Ovary (tissue), 9 donors: ENCODE measurements around the gene CFAP92. TPM values are rescaled to one million over a fixed set of nuclear protein-coding genes. Genes with fewer than 3 reads are reported as not detected.

Experiments
- DNase-seq, 5 donors: peaks; one replicate each; pipeline ENCODE4 v3.0.0-alpha.2; 2019 to 2020
- H3K27ac ChIP-seq, 2 donors: fragments of 200-600 bp; one replicate each; pipeline versions ENCODE4 v1.5.1 to v1.8.0; 2019 to 2022
- H3K27me3 ChIP-seq: fragments of 200-600 bp; one replicate; pipeline ENCODE4 v1.8.0; 2022
- H3K36me3 ChIP-seq: fragments of 200-600 bp; sonication (generic); one replicate; pipeline ENCODE4 v1.5.1; 2019
- H3K4me1 ChIP-seq: one replicate; pipeline ENCODE4 v1.8.1; 2013; ENCODE audit warnings: mild to moderate bottlenecking, moderate library complexity; ENCODE audit not compliant: insufficient read depth
- H3K4me3 ChIP-seq: fragments of 200-600 bp; sonication (generic); one replicate; pipeline ENCODE4 v1.5.1; 2017
- H3K9me3 ChIP-seq, 2 donors: fragments of 200-600 bp in 1 of 2; sonication (generic) in 1 of 2; one replicate each; pipeline versions ENCODE4 v1.5.1 to v1.8.1; 2013 to 2019; ENCODE audit warnings: mild to moderate bottlenecking in 1 of 2, moderate library complexity in 1 of 2
- EP300 ChIP-seq: sonication (generic); formaldehyde crosslinking; IDR thresholded peaks from one replicate; pipeline ENCODE4 v1.6.1; 2017; ENCODE audit warnings: antibody characterized with exemption
- POLR2A ChIP-seq: fragments of 450-650 bp; IDR thresholded peaks from one replicate; pipeline ENCODE4 v1.6.1; 2017; ENCODE audit warnings: antibody characterized with exemption, mild to moderate bottlenecking, moderate library complexity
- WGBS, 3 donors: extraction: QIAGEN DNeasy Blood & Tissue Kit in 1 of 3; methylation state at CpG; one replicate each; pipeline versions ENCODE4 v1.1.5 to v1.1.7; 2013 to 2017; 5-methylcytosine and 5-hydroxymethylcytosine counted together
- intact Hi-C, 4 donors: fragments of 100-400 bp; cut with DNase I; formaldehyde crosslinking; loops; one replicate each; pipeline versions ENCODE4 v1.11.0 to v1.15.1; 2022 to 2023
- polyA plus RNA-seq, 2 donors: library from polyadenylated mRNA; stranded (reverse); fragments of 200-250 nt in 1 of 2; fragments of 350-450 nt in 1 of 2; fragmentation: Illumina TruSeq in 1 of 2; extraction: RNeasy Lipid Tissue Mini Kit (QIAGEN cat#74804) in 1 of 2; gene quantifications; one replicate each; pipeline ENCODE4 v1.2.3, GENCODE V29; 2013 to 2014
- total RNA-seq, 7 donors: library from RNA; depleted of rRNA in 2 of 7; stranded (reverse); fragments of >200 nt in 2 of 7; fragmentation: NEBNext Ultra II Directional in 3 of 7; extraction: Animal tissue kit (Norgen Biotek cat#: 25700) in 3 of 7; gene quantifications; one replicate each; pipeline versions ENCODE4 v1.1.0 to v1.2.4, GENCODE V29; 2016 to 2023
- TF ChIP-seq, protein P1 (sequence below), 3 donors: fragments of 450-650 bp in 2 of 3; fragments of 200-600 bp in 1 of 3; IDR thresholded peaks; one replicate each; pipeline versions ENCODE4 v1.5.1 to v1.8.0; 2016 to 2022; ENCODE audit warnings: antibody characterized with exemption in 3 of 3, mild to moderate bottlenecking in 1 of 3
- donor health status: DM: no; HTN: no; CAD: no; lungs with moderate emphysema.
- donor health status: DM: no; HTN: no; CAD: no.
- donor health status: Bipolar disorder and iron deficiency.
- donor health status: DM: yes; HTN: yes; CAD: no.
- donor health status: DM: no; HTN: no; CAD: no.
- donor health status: DM: yes; HTN: yes; CAD: no.

The CFAP92 gene
- total and polyA plus RNA-seq, 9 donors: 0.89 to 3.8 (median 1.5) TPM

DNA sequence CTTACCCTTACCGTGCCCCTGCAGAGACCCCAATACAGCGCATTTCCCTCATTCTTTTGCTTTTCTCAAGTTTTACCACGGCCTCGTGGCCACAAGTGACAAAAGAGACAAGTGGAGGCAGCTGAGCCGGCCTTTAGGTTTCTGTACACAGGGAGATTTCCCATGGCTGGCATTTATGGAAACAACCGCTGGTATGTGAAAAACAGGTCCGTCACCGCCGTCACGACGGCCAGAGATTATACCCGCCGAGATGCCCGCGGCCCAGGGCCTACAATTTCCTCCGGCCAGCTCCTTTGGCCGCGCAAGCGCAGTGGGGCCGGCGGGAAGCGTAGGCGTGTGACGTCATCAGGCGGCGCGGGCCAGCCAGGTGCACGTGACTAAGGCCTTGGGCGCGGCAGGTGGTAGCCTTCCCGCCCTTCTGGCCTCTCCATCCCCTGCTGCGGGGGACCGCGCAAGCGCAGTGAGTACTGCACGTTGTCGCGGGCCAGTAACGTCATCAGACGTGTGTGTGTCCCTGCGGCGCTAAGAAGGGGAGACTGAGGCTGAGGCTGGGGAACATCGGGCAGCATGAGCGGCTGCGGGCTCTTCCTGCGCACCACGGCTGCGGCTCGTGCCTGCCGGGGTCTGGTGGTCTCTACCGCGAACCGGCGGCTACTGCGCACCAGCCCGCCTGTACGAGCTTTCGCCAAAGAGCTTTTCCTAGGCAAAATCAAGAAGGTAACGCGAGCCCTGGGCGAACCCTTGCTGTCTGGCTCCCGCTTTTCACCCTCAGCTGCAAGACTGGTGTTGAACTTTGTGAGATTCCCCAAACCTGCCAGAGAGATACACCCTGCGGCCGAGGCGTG lies 114.5 kb downstream of the CFAP92 start, which contains the start of gene ACAD9:
Gene ACAD9, plus strand, starts transcription at position 496 of the 845 bp plus-strand sequence. Its CDS starts 72 bp downstream, at position 568.
- TF ChIP-seq, protein P1, sequence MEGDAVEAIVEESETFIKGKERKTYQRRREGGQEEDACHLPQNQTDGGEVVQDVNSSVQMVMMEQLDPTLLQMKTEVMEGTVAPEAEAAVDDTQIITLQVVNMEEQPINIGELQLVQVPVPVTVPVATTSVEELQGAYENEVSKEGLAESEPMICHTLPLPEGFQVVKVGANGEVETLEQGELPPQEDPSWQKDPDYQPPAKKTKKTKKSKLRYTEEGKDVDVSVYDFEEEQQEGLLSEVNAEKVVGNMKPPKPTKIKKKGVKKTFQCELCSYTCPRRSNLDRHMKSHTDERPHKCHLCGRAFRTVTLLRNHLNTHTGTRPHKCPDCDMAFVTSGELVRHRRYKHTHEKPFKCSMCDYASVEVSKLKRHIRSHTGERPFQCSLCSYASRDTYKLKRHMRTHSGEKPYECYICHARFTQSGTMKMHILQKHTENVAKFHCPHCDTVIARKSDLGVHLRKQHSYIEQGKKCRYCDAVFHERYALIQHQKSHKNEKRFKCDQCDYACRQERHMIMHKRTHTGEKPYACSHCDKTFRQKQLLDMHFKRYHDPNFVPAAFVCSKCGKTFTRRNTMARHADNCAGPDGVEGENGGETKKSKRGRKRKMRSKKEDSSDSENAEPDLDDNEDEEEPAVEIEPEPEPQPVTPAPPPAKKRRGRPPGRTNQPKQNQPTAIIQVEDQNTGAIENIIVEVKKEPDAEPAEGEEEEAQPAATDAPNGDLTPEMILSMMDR (IDR thresholded peaks at IDR 0.05): peak in 1 of 3 donors; percentile 40
- TF ChIP-seq POLR2A (peak; percentile 97), EP300 (no peak)
- Histone ChIP-seq H3K27ac (peak within 1 kb of the TSS; percentile 89 to 93), H3K36me3 (no peaks in the 10 kb centered on the region), H3K9me3 (no peaks in the 10 kb centered on the region), H3K27me3 (no peaks in the 10 kb centered on the region), H3K4me3 (peak within 1 kb of the TSS; percentile 85), H3K4me1 (peaks cover 15% of the 10 kb centered on the region)
- intact Hi-C loops: loop anchor here in 1 of 4 donors (1.0 to 10.0 kb wide), 2 partner anchors 195 to 229 kb away; partner anchors contain the start of gene RPN1
- WGBS, 3 donors: 0 to 1% (median 0%) methylated on average over 65 of the region's 65 CpGs
- DNase-seq: peak; percentile 97 to 99 (median 98)

DNA sequence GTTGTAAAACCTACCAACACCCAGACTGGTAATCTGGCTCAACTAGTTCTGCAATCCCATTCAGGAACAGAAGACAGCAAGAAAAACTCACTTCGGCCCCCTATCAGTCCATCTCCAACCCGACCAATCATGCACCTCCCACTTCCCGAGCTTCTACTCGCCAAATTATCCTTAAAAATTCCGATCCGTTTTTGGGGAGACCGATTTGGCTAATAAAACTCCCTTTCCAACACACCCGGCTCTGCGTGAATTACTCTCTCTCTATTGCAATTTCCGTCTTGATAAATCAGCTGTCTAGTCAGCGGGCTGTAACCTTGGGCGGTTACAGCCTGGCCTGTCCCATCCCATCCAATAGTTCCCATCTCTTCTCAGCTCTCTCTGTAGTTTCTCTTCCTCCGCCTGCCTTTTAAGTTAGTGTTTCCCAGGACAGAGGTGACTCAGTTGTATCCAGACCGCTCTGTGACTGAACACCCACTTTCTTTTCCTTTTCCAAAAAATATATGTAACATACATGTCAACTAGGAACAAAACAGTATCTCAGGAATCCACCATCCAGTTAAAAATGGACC lies 115.2 kb downstream of the CFAP92 start:
- peak overlapping the region; percentile 89 to 93 for H3K27ac ChIP-seq
- TF ChIP-seq POLR2A (no peak), EP300 (no peak)
- TF ChIP-seq, protein P1 (IDR thresholded peaks at IDR 0.05): no peak
- no peaks in the 10 kb centered on the region for H3K36me3 ChIP-seq
- peaks cover 15% of the 10 kb centered on the region for H3K4me1 ChIP-seq
- H3K4me3 ChIP-seq: peak overlapping the region; percentile 85
- no peaks in the 10 kb centered on the region for H3K27me3 ChIP-seq
- DNase-seq: peak in 2 of 5 donors; percentile 34 to 45
- no peaks in the 10 kb centered on the region for H3K9me3 ChIP-seq
- 0 to 1% (median 0%) methylated on average over 14 of the region's 14 CpGs for WGBS, 3 donors
- intact Hi-C loops: loop anchor here in 1 of 4 donors (1.0 to 10.0 kb wide), 2 partner anchors 194 to 228 kb away; partner anchors contain the start of gene RPN1

DNA sequence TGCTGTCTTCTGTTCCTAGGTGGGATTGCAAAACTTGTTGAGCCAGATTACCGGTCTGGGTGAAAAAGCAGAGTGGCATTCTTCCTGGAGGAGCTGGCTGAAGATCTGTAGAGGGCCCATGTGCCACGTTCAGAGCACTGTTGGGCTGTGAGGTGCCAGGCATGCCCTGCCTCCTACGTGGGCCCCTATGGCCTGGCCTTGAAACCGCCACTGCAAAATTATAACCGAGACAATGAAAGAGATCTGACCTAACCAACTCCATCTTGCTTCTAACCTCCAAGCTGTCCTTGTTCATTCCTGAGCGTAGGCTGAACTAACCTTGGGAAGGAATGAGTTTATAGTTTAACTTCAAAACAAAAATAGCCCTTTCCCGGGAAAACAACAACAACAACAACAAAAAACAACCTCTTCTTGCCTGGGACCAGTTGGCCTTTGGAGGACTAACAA lies 115.8 kb downstream of the CFAP92 start:
- Histone ChIP-seq H3K9me3 (no peaks in the 10 kb centered on the region), H3K27me3 (no peaks in the 10 kb centered on the region), H3K36me3 (no peaks in the 10 kb centered on the region), H3K27ac (peak overlapping the region; percentile 89 to 93), H3K4me1 (peaks cover 15% of the 10 kb centered on the region), H3K4me3 (peak overlapping the region; percentile 85)
- 50 to 55% (median 51%) methylated on average over 7 of the region's 7 CpGs for WGBS, 3 donors
- intact Hi-C loops: loop anchor here in 1 of 4 donors (10.0 kb wide), 1 partner anchor 193 kb away; no protein-coding TSS in a partner anchor
- TF ChIP-seq POLR2A (no peak), EP300 (no peak)
- TF ChIP-seq, protein P1 (IDR thresholded peaks at IDR 0.05): no peak
- no peak for DNase-seq

DNA sequence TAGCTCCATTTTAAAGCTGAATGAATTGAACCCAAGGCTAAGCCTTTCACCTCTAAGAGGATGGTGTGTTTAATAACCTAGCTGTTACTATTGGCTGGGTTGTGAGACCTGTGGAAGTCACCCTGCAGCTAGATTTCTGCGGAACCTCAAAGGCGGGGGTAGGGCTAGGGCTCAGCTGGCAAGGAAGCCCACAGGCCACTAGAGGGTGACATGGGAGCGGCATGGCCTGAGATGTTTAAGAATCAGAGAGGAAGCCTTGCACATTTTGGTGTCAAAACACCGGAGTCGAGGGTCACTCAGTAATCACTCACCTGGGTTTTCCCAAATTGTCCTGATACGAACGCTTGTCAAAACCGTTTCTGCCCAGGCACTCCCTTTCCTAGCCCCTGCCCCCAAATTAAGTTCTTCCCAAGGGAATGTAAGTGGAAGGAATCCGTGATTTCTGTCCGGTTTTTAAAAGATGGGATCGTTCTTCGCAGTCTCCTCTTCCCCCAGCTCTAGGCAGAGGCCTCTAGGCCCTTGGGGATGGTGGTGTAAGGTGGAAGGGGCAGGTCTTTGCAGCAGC lies 118.2 kb downstream of the CFAP92 start:
- TF ChIP-seq EP300: no peak
- TF ChIP-seq, protein P1 (IDR thresholded peaks at IDR 0.05): no peak
- no peak for TF ChIP-seq POLR2A
- H3K4me1 ChIP-seq: peaks cover 14% of the 10 kb centered on the region
- H3K36me3 ChIP-seq: no peaks in the 10 kb centered on the region
- no peak overlapping the region for H3K4me3 ChIP-seq
- H3K27ac ChIP-seq: no peak overlapping the region
- 29 to 47% (median 36%) methylated on average over 12 of the region's 12 CpGs for WGBS, 3 donors
- no peak for DNase-seq
- no peaks in the 10 kb centered on the region for H3K9me3 ChIP-seq
- intact Hi-C loops: loop anchor here in 1 of 4 donors (10.0 kb wide), 1 partner anchor 191 kb away; no protein-coding TSS in a partner anchor
- no peaks in the 10 kb centered on the region for H3K27me3 ChIP-seq
